ENCODE results near the gene KIF16B. TPM values are rescaled to one million over a fixed set of nuclear protein-coding genes. Genes with fewer than 3 reads are reported as not detected.

Gene KIF16B
- total RNA-seq, 1 experiment from 2014 or later, result 7.6 TPM

- no peak for TF ChIP-seq ZNF532 (CRISPR knock-in tag; IDR thresholded peaks at IDR 0.05; ENCODE audit: borderline replicate concordance)
- no peak for TF ChIP-seq PRRX2 (CRISPR knock-in tag; IDR thresholded peaks at IDR 0.05)
- no peak for TF ChIP-seq ARID4B (CRISPR knock-in tag; IDR thresholded peaks at IDR 0.05; ENCODE audit: borderline replicate concordance)
- TF ChIP-seq GTF2I (CRISPR knock-in tag; conservative IDR thresholded peaks at IDR 0.05), result no peak
- TF ChIP-seq JAZF1 (CRISPR knock-in tag; IDR thresholded peaks at IDR 0.05), result no peak
- TF ChIP-seq NFATC4 (CRISPR knock-in tag; IDR thresholded peaks at IDR 0.05), result no peak
- no peak for TF ChIP-seq E2F5 (CRISPR knock-in tag; IDR thresholded peaks at IDR 0.05)
Measured at GRCh38 chr20:16575390-16576140, 2.3 kb upstream of the KIF16B start (continued).

- Mint-ChIP-seq H3K4me1 (peaks cover 35% of the 10 kb centered on the region), H3K9me3 (no peaks in the 10 kb centered on the region), H3K27me3 (ENCODE audit: low read depth) (no peaks in the 10 kb centered on the region), H3K4me3 (peak overlapping the region; percentile 84), H3K27ac (peak overlapping the region; percentile 75), H3K36me3 (no peaks in the 10 kb centered on the region)
- DNase-seq (ENCODE audit: low spot score) (peak; percentile 86), ATAC-seq (peak; percentile 73)
- POLR2A ChIA-PET, result interaction anchor here (0.7 kb wide), 1 partner anchor 25 kb away, joined by 4 read pairs; no protein-coding TSS in a partner anchor
- CTCF ChIA-PET, result interaction anchor here (0.6 to 1.9 kb wide), 8 partner anchors 42 to 227 kb away, joined by 3 to 5 read pairs (median 3); no protein-coding TSS in a partner anchor
- TF ChIP-seq ZNF425 (CRISPR knock-in tag; conservative IDR thresholded peaks at IDR 0.05) (no peak), NR1H2 (CRISPR knock-in tag; IDR thresholded peaks at IDR 0.05) (no peak), GRHL2 (CRISPR knock-in tag; IDR thresholded peaks at IDR 0.05; ENCODE audit: insufficient replicate concordance, severe bottlenecking) (no peak), E2F4 (CRISPR knock-in tag; IDR thresholded peaks at IDR 0.05; ENCODE audit: borderline replicate concordance, low read depth) (no peak), E2F5 (CRISPR knock-in tag; IDR thresholded peaks at IDR 0.05) (no peak), GABPB1 (CRISPR knock-in tag; IDR thresholded peaks at IDR 0.05) (peak; percentile 26; the same call in 1 of the 2 replicates), ZNF121 (CRISPR knock-in tag; IDR thresholded peaks at IDR 0.05) (peak; percentile 91), PRDM15 (CRISPR knock-in tag; IDR thresholded peaks at IDR 0.05) (peak; percentile 98)
Measured at GRCh38 chr20:16574656-16575355, 1.6 kb upstream of the KIF16B start.

Measured in WTC11 (cell line).